Gastroesophageal sphincter (tissue), 4 donors: Measurements from ENCODE around the gene HMGN5. TPM values are rescaled to one million over a fixed set of nuclear protein-coding genes. Genes with fewer than 3 reads are reported as not detected.

Source experiments
- ATAC-seq: fragments of 150-250 bp; one replicate; pipeline ENCODE4 v1.9.1; 2016; ENCODE audit warnings: mild to moderate bottlenecking, moderate library complexity
- H3K27ac ChIP-seq, 4 donors: fragments of 200-600 bp; sonication (generic) in 3 of 4; 1 replicate in 3 of 4; 2 replicates in 1 of 4; pipeline ENCODE4 v1.5.1; 2016 to 2019
- H3K27me3 ChIP-seq: fragments of 200-600 bp; sonication (generic); one replicate; pipeline ENCODE4 v1.5.1; 2019
- H3K36me3 ChIP-seq, 2 donors: fragments of 200-600 bp; sonication (generic); one replicate each; pipeline ENCODE4 v1.5.1; 2019; ENCODE audit warnings: control low read depth in 1 of 2
- H3K4me1 ChIP-seq, 3 donors: fragments of 200-600 bp; sonication (generic); 1 replicate in 2 of 3; 2 replicates in 1 of 3; pipeline ENCODE4 v1.5.1; 2016 to 2019; ENCODE audit warnings: control low read depth in 2 of 3
- H3K4me3 ChIP-seq, 2 donors: fragments of 200-600 bp; sonication (generic); one replicate each; pipeline ENCODE4 v1.5.1; 2019; ENCODE audit warnings: mild to moderate bottlenecking in 1 of 2, moderate library complexity in 1 of 2
- H3K9me3 ChIP-seq, 3 donors: fragments of 200-600 bp; sonication (generic); one replicate each; pipeline ENCODE4 v1.5.1; 2017 to 2019; ENCODE audit warnings: control low read depth in 2 of 3
- CTCF ChIP-seq, 4 experiments: fragments of 200-600 bp in 2 of 4; fragments of 450-650 bp in 2 of 4; sonication (generic) in 1 of 4; IDR thresholded peaks; one replicate each; pipeline ENCODE4 v1.5.1; 2017 to 2019; ENCODE audit warnings: antibody characterized with exemption in 4 of 4, mild to moderate bottlenecking in 2 of 4, moderate library complexity in 2 of 4
- EP300 ChIP-seq: sonication (generic); formaldehyde crosslinking; IDR thresholded peaks from one replicate; pipeline ENCODE4 v1.6.1; 2017; ENCODE audit warnings: antibody characterized with exemption, mild to moderate bottlenecking
- POLR2A ChIP-seq, 2 donors: fragments of 450-650 bp; IDR thresholded peaks; one replicate each; pipeline ENCODE4 v1.6.1; 2017; ENCODE audit warnings: antibody characterized with exemption in 2 of 2, mild to moderate bottlenecking in 2 of 2, moderate library complexity in 1 of 2
- POLR2AphosphoS5 ChIP-seq: sonication (generic); formaldehyde crosslinking; IDR thresholded peaks from one replicate; pipeline ENCODE4 v1.6.1; 2017; ENCODE audit warnings: antibody characterized with exemption
- WGBS, 2 donors: methylation state at CpG; one replicate each; pipeline ENCODE4 v1.1.5; 2018; ENCODE audit warnings: low coverage in 1 of 2; 5-methylcytosine and 5-hydroxymethylcytosine counted together
- total RNA-seq, 4 donors: library from RNA; depleted of rRNA; stranded (reverse); fragments of >200 nt; gene quantifications; one replicate each; pipeline ENCODE4 v1.1.0, GENCODE V29; 2016

The HMGN5 gene
- total RNA-seq, 4 donors from 2014 or later, result 4.0 to 14.3 (median 5.8) TPM

GRCh38 chrX:81237516-81237915 lies 35.8 kb upstream of the HMGN5 start:
- no peak for ATAC-seq
- H3K27me3 ChIP-seq, result no peaks in the 10 kb centered on the region
- TF ChIP-seq POLR2AphosphoS5 (no peak), EP300 (no peak), POLR2A (IDR thresholded peaks at IDR 0.05) (no peak), CTCF (IDR thresholded peaks at IDR 0.05) (no peak)
- H3K27ac ChIP-seq, result no peak overlapping the region
- no peaks in the 10 kb centered on the region for H3K9me3 ChIP-seq
- H3K4me1 ChIP-seq, result peaks cover 0 to 21% (median 0%) of the 10 kb centered on the region in 3 donors
- WGBS, 2 donors, result no CpG with 5 or more reads among the region's 1 CpG
- no peak overlapping the region for H3K4me3 ChIP-seq
- peaks cover 0 to 3% of the 10 kb centered on the region in 2 donors for H3K36me3 ChIP-seq

- H3K9me3 ChIP-seq, result no peaks in the 10 kb centered on the region
- TF ChIP-seq CTCF (IDR thresholded peaks at IDR 0.05) (no peak), POLR2A (IDR thresholded peaks at IDR 0.05) (no peak), POLR2AphosphoS5 (no peak), EP300 (no peak)
- no peaks in the 10 kb centered on the region for H3K36me3 ChIP-seq
- WGBS, 2 donors, result 90 to 91% methylated on average over 1 of the region's 1 CpG
- no peak overlapping the region for H3K4me3 ChIP-seq
- peaks cover 0 to 20% (median 0%) of the 10 kb centered on the region in 3 donors for H3K4me1 ChIP-seq
- no peaks in the 10 kb centered on the region for H3K27me3 ChIP-seq
- no peak for ATAC-seq
- H3K27ac ChIP-seq, result no peak overlapping the region
Measured at GRCh38 chrX:81232218-81232617, 30.5 kb upstream of the HMGN5 start.

GRCh38 chrX:81231476-81231875 lies 29.8 kb upstream of the HMGN5 start:
- H3K27me3 ChIP-seq, result no peaks in the 10 kb centered on the region
- H3K9me3 ChIP-seq, result no peaks in the 10 kb centered on the region
- no peak overlapping the region for H3K4me3 ChIP-seq
- H3K4me1 ChIP-seq, result peaks cover 0 to 17% (median 0%) of the 10 kb centered on the region in 3 donors
- TF ChIP-seq EP300, result no peak
- TF ChIP-seq CTCF (IDR thresholded peaks at IDR 0.05), result no peak
- TF ChIP-seq POLR2AphosphoS5, result no peak
- no peak for TF ChIP-seq POLR2A (IDR thresholded peaks at IDR 0.05)
- WGBS, 2 donors, result 18 to 67% methylated on average over 1 of the region's 1 CpG
- H3K36me3 ChIP-seq, result no peaks in the 10 kb centered on the region
- no peak for ATAC-seq
- H3K27ac ChIP-seq, result no peak overlapping the region

GRCh38 chrX:81229901-81230300 lies 28.2 kb upstream of the HMGN5 start:
- no peak for ATAC-seq
- WGBS, 2 donors, result 83% methylated on average over 2 of the region's 2 CpGs; no CpG with 5 or more reads in 1 of the 2 donors
- no peak for TF ChIP-seq POLR2A (IDR thresholded peaks at IDR 0.05)
- no peak for TF ChIP-seq CTCF (IDR thresholded peaks at IDR 0.05)
- TF ChIP-seq POLR2AphosphoS5, result no peak
- no peak for TF ChIP-seq EP300

GRCh38 chrX:81229229-81229628 lies 27.5 kb upstream of the HMGN5 start:
- WGBS, 2 donors, result no CpG with 5 or more reads among the region's 3 CpGs

More at GRCh38 chrX:81229901-81230300, 28.2 kb upstream of the HMGN5 start:
- Histone ChIP-seq H3K27ac (no peak overlapping the region), H3K4me1 (peaks cover 0 to 17% (median 0%) of the 10 kb centered on the region in 3 donors), H3K36me3 (no peaks in the 10 kb centered on the region), H3K9me3 (no peaks in the 10 kb centered on the region), H3K27me3 (no peaks in the 10 kb centered on the region), H3K4me3 (no peak overlapping the region)

More at GRCh38 chrX:81229229-81229628, 27.5 kb upstream of the HMGN5 start:
- Histone ChIP-seq H3K4me3 (no peak overlapping the region), H3K27me3 (no peaks in the 10 kb centered on the region), H3K9me3 (no peaks in the 10 kb centered on the region), H3K4me1 (peaks cover 0 to 17% (median 0%) of the 10 kb centered on the region in 3 donors), H3K27ac (no peak overlapping the region), H3K36me3 (no peaks in the 10 kb centered on the region)
- TF ChIP-seq POLR2A (IDR thresholded peaks at IDR 0.05) (no peak), POLR2AphosphoS5 (no peak), EP300 (no peak), CTCF (IDR thresholded peaks at IDR 0.05) (no peak)
- no peak for ATAC-seq
